ENCODE data around the gene G3BP2.

- no peak for TF ChIP-seq EZH2 (IDR thresholded peaks at IDR 0.05; ENCODE audit: borderline replicate concordance, low read length)
- no peak for TF ChIP-seq CTCF (conservative IDR thresholded peaks at IDR 0.05 in 1 of 2, IDR thresholded peaks at IDR 0.05 in 1 of 2; ENCODE audit: extremely low read depth in 1 of 2, insufficient read depth in 1 of 2, low read depth in 1 of 2, low read length in 2 of 2)
Measured at GRCh38 chr4:75672461-75673026, 667 bp downstream of the G3BP2 start.

Data from mammary epithelial cell (primary cell).